ENCODE data around the gene WFDC6. TPM values are rescaled to one million over a fixed set of nuclear protein-coding genes. Genes with fewer than 3 reads are reported as not detected.

Gene WFDC6
- total RNA-seq, 1 donor from 2014 or later = not detected

DNA sequence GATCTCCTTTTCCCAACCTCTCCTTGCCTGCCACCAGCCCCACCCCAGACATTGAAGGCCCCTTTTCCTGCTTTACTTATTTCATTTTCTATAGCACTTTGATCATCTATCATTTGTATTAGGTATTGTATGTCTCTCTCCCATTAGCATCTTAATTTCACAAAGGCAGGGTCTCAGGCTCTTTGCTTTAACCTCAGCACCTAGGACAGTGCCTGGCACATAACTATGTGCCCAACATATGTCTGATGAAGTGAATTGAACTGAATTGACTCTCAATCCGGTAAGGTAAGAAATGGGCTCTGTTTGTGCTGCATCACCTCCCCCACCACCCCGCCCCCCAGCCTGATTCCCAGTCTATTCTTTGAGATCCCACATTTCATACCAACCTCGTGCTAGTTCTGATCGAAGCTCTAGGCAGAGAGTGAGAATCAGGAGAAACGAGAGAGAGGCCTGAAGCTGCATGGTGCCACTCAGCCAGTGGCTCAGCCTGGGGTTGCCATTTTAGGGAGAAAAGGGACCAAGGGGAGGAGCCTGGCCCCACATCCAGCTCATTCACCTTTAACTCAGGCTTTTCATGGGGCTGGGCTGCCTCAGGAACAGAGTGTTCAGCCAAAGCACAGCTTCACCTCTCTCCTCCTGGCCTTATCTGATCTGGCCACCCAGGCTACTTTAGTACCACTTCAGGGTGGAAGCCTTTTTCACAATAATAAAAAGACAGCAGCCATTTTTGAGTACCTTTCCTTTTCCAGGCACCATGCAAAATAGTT, 24.0 kb downstream of the WFDC6 start, which contains the start of gene SPINT3:
TSS of gene SPINT3 (minus strand) at position 476 of the 767 bp plus-strand sequence. CDS start at position 462, 14 bp downstream.
- H3K4me3 ChIP-seq (ENCODE audit: low read depth, low read length) = no peak within 1 kb of the TSS
- TF ChIP-seq CTCF (IDR thresholded peaks at IDR 0.05; ENCODE audit: insufficient read depth, low read length, poor library complexity, severe bottlenecking) = no peak
- no peaks in the 10 kb centered on the region for H3K27me3 ChIP-seq (ENCODE audit: control insufficient read depth, insufficient read depth, low read length)
- no peaks in the 10 kb centered on the region for H3K36me3 ChIP-seq (ENCODE audit: control insufficient read depth, insufficient read depth, low read length)
- DNase-seq (ENCODE audit: low read depth) = no peak

DNA sequence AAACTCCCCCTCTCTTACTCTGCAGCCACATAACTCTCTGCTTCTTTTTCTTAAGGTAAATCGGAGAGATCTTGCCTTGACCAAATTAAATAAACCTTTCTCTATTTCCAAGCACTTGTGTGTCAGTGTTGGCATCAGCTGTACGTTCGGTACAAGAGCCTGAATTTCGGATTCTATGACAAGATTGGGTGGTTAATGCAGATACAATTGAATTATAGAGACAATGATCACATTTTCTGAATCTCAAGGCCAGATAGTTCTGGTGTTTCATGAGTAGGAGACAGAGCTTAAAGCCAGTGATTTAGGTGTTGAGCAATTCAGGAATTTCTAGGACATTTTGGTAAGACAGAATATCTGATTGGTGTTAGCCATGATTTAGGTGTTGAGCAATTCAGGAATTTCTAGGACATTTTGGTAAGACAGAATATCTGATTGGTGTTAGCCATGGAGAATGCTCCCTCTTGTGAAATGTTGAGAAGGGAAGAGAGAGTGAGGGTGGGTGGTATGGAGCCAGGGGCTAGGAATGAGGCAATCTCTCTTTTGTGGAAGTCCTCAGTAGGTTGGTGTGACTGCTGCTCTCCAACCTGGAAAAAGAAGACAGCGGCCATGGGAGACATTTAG, 28.9 kb downstream of the WFDC6 start:
- no peak for DNase-seq (ENCODE audit: low read depth)
- no peak for TF ChIP-seq CTCF (IDR thresholded peaks at IDR 0.05; ENCODE audit: insufficient read depth, low read length, poor library complexity, severe bottlenecking)
- Histone ChIP-seq H3K27me3 (ENCODE audit: control insufficient read depth, insufficient read depth, low read length) (no peaks in the 10 kb centered on the region), H3K4me3 (ENCODE audit: low read depth, low read length) (no peak overlapping the region), H3K36me3 (ENCODE audit: control insufficient read depth, insufficient read depth, low read length) (no peaks in the 10 kb centered on the region)

GRCh38 chr20:45509091-45509490, 30.2 kb downstream of the WFDC6 start:
- no peak for TF ChIP-seq CTCF (IDR thresholded peaks at IDR 0.05; ENCODE audit: insufficient read depth, low read length, poor library complexity, severe bottlenecking)
- no peak overlapping the region for H3K4me3 ChIP-seq (ENCODE audit: low read depth, low read length)
- no peaks in the 10 kb centered on the region for H3K27me3 ChIP-seq (ENCODE audit: control insufficient read depth, insufficient read depth, low read length)
- DNase-seq (ENCODE audit: low read depth) = no peak
- no peaks in the 10 kb centered on the region for H3K36me3 ChIP-seq (ENCODE audit: control insufficient read depth, insufficient read depth, low read length)

GRCh38 chr20:45508068-45508886, 31.0 kb downstream of the WFDC6 start:
- no peaks in the 10 kb centered on the region for H3K36me3 ChIP-seq (ENCODE audit: control insufficient read depth, insufficient read depth, low read length)
- no peak for TF ChIP-seq CTCF (IDR thresholded peaks at IDR 0.05; ENCODE audit: insufficient read depth, low read length, poor library complexity, severe bottlenecking)
- no peak for DNase-seq (ENCODE audit: low read depth)
- H3K4me3 ChIP-seq (ENCODE audit: low read depth, low read length) = no peak overlapping the region
- no peaks in the 10 kb centered on the region for H3K27me3 ChIP-seq (ENCODE audit: control insufficient read depth, insufficient read depth, low read length)

DNA sequence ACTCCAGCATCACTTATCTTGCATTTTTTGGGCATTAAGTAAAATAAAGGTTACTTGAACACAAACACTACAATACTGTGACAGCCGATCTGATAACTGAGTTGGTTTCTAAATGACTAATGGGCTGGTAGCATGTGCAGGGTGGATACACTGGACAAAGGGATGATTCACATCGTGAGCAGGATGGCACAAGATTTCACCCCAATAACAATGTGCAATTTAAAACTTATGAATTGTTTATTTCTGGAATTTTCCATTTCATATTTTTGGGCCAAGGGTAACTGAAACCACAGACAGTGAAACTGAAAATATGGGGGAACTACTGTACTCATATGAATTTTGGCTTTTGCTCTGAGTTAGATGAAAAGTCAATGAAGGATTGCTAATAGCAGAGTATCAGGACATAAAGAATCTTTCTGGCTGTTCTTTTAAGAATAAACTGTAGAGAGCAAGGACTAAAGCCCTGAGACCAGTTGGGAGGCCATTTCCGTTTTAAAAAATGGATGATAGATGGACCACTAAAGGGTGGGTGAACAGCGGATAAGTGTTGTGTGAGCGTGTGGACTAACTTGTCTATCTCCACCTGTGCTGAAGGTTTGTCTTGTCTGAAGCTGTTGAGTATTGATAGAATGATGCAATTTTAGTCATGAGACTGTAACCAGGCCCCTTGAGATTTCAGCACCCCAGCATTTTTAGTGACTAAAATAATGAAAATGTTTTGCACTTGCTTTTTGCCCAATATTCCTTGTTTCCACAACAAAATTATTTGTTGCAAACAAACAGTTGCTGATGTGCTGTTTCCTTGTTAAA, 32.1 kb downstream of the WFDC6 start:
- no peak for TF ChIP-seq CTCF (IDR thresholded peaks at IDR 0.05; ENCODE audit: insufficient read depth, low read length, poor library complexity, severe bottlenecking)
- Histone ChIP-seq H3K27me3 (ENCODE audit: control insufficient read depth, insufficient read depth, low read length) (no peaks in the 10 kb centered on the region), H3K4me3 (ENCODE audit: low read depth, low read length) (no peak overlapping the region), H3K36me3 (ENCODE audit: control insufficient read depth, insufficient read depth, low read length) (no peaks in the 10 kb centered on the region)
- DNase-seq (ENCODE audit: low read depth) = no peak
